ENCODE measurements around the gene RSL24D1. TPM values are rescaled to one million over a fixed set of nuclear protein-coding genes. Genes with fewer than 3 reads are reported as not detected.

The RSL24D1 gene
- total and polyA plus RNA-seq, 2 of the 13 experiments (the other 11 are each of a cell fraction or from before 2014, with no cell fraction given), result 58.8 to 100.0 TPM

DNA sequence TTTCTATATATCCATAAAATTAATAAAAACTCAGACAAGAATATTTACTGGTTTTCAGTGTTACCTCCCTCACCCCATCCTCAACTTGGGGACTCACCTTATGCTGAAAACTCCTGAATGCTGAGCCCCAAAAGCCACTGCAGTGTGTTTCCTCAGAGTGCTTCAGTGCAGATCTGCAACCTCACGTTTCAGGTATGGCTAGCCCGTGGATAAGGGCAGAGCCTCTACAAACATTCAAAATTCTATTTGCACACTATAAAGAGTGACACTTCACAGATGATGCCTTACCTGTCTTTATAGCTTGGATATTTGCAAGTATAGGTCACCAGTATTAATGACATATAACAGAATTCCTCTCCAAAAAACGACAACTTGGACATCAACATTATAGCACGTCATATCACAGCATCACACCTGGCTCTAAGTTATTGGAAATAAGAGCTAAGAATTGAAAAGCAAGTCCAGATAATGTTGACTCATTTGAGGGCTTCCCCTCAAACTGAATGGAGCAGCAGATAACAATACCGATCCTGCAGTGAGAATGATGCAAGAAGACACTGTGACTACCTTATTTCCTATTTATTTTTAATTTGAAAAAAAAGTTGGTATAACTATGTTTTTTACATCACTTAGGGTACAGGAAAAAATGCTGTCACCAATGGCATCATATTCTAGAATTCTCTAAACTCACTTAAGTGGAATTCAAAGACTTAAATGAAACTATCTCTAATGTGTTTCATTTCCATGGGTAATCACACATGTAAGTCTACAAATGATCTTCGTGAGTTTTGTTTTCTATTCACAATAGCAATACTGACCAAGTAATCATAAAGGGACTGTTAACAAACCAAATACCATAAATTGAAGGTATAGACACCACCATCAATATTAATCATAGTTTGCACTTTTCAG, 40.7 kb upstream of the RSL24D1 start (continued):
- TF ChIP-seq PAXIP1 (CRISPR knock-in tag; conservative IDR thresholded peaks at IDR 0.05), result no peak

GRCh38 chr15:55235546-55236036, 38.9 kb upstream of the RSL24D1 start:
- Histone ChIP-seq H3K4me2 (ENCODE audit: low read depth, low read length) (no peak overlapping the region), H3K4me3 (replicated peaks in 1 of 3; ENCODE audit: insufficient read depth in 1 of 3, low read depth in 2 of 3, low read length in 3 of 3) (no peak overlapping the region), H3K4me1 (ENCODE audit: insufficient read depth, low read length) (peaks cover 26% of the 10 kb centered on the region), H3K9me3 (ENCODE audit: low read length) (no peaks in the 10 kb centered on the region), H3K79me2 (ENCODE audit: insufficient read depth, low read length) (no peaks in the 10 kb centered on the region), H2AFZ (ENCODE audit: low read length) (no peak overlapping the region), H3K27ac (ENCODE audit: extremely low read length, insufficient read depth, low read length) (no peak overlapping the region), H3K9ac (ENCODE audit: insufficient read depth, low read depth, low read length) (no peak overlapping the region), H3K36me3 (replicated peaks in 1 of 2; ENCODE audit: control insufficient read depth in 1 of 2, insufficient read depth in 2 of 2, low read length in 2 of 2) (no peaks in the 10 kb centered on the region), H3K27me3 (ENCODE audit: control insufficient read depth in 1 of 2, insufficient read depth in 2 of 2, low read length in 2 of 2) (no peaks in the 10 kb centered on the region), H4K20me1 (ENCODE audit: insufficient read depth, low read length) (no peaks in the 10 kb centered on the region)
- FAIRE-seq (no peak), ATAC-seq (no peak), DNase-seq (ENCODE audit: low spot score) (no peak)
- no TSS peak for BruUV-seq (replicated peaks)
- ChIA-PET CTCF (ENCODE audit: low intra/inter-chr PET ratio, low total read pairs) (no interaction called here), POLR2A (no interaction called here)
- in situ Hi-C loops (cut with HindIII; ENCODE audit: extremely low pct_ligation_motif_present, low pct_unique_long_range_greater_than_20kb) (no loop called here), intact Hi-C loops (cut with micrococcal nuclease; ENCODE audit: unreplicated experiment) (loop anchor here (2.0 kb wide), 1 partner anchor 19 kb away; no protein-coding TSS in a partner anchor)
- WGBS (ENCODE audit: low lambda C conversion rate), result 95% methylated on average over 4 of the region's 4 CpGs
- no peak for TF ChIP-seq REST (IDR thresholded peaks at IDR 0.05; ENCODE audit: borderline replicate concordance in 1 of 2, low read depth in 1 of 2, low read length in 2 of 2)
- no peak for TF ChIP-seq ONECUT2 (CRISPR knock-in tag; IDR thresholded peaks at IDR 0.05)
- TF ChIP-seq ZSCAN21 (CRISPR knock-in tag; IDR thresholded peaks at IDR 0.05; ENCODE audit: borderline replicate concordance), result no peak
- TF ChIP-seq ZNF207 (IDR thresholded peaks at IDR 0.05; ENCODE audit: borderline replicate concordance), result no peak
- no peak for TF ChIP-seq ZNF564 (CRISPR knock-in tag; IDR thresholded peaks at IDR 0.05)
- no peak for TF ChIP-seq NFRKB (IDR thresholded peaks at IDR 0.05)

All from HepG2 (cell line).